Measurements from ENCODE around the gene ABI3.

The ABI3 gene

GRCh38 chr17:49241040-49241439, 30.5 kb downstream of the ABI3 start:
- TF ChIP-seq SIN3A (IDR thresholded peaks at IDR 0.05; ENCODE audit: borderline replicate concordance, insufficient read depth, low read length) (no peak), POLR2AphosphoS5 (IDR thresholded peaks at IDR 0.05; ENCODE audit: low read depth, low read length) (no peak), FOXP2 (optimal IDR thresholded peaks at IDR 0.05; ENCODE audit: borderline replicate concordance, extremely low read depth, extremely low read length, insufficient read depth) (no peak), REST (IDR thresholded peaks at IDR 0.05; ENCODE audit: insufficient read depth in 1 of 2, low read depth in 2 of 2, low read length in 2 of 2) (no peak), TAF1 (IDR thresholded peaks at IDR 0.05; ENCODE audit: borderline replicate concordance, insufficient read depth, low read length) (no peak)

- TF ChIP-seq REST (IDR thresholded peaks at IDR 0.05; ENCODE audit: insufficient read depth in 1 of 2, low read depth in 2 of 2, low read length in 2 of 2) (no peak), FOXP2 (optimal IDR thresholded peaks at IDR 0.05; ENCODE audit: borderline replicate concordance, extremely low read depth, extremely low read length, insufficient read depth) (no peak), TAF1 (IDR thresholded peaks at IDR 0.05; ENCODE audit: borderline replicate concordance, insufficient read depth, low read length) (no peak), SIN3A (IDR thresholded peaks at IDR 0.05; ENCODE audit: borderline replicate concordance, insufficient read depth, low read length) (no peak), POLR2AphosphoS5 (IDR thresholded peaks at IDR 0.05; ENCODE audit: low read depth, low read length) (no peak)
Measured at GRCh38 chr17:49241692-49242397, 31.3 kb downstream of the ABI3 start.

DNA sequence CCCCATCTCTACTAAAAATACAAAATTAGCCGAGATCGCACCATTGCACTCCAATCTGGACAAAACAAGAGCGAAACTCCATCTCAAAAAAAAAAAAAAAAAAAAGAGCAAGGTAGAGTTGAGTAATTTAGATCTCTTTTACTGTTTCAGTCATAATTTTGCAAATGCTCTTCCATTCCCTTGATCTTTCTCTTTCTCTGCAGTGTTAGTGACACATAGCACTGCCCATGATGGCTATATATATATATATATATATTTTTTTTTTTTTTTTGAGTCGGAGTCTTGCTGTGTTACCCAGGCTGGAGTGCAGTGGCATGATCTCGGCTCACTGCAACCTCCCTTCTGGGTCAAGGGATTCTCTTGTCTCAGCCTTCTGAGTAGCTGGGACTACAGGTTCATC, 32.3 kb downstream of the ABI3 start:
- TF ChIP-seq REST (IDR thresholded peaks at IDR 0.05; ENCODE audit: insufficient read depth in 1 of 2, low read depth in 2 of 2, low read length in 2 of 2), result no peak
- TF ChIP-seq SIN3A (IDR thresholded peaks at IDR 0.05; ENCODE audit: borderline replicate concordance, insufficient read depth, low read length), result no peak
- TF ChIP-seq TAF1 (IDR thresholded peaks at IDR 0.05; ENCODE audit: borderline replicate concordance, insufficient read depth, low read length), result no peak
- no peak for TF ChIP-seq FOXP2 (optimal IDR thresholded peaks at IDR 0.05; ENCODE audit: borderline replicate concordance, extremely low read depth, extremely low read length, insufficient read depth)

DNA sequence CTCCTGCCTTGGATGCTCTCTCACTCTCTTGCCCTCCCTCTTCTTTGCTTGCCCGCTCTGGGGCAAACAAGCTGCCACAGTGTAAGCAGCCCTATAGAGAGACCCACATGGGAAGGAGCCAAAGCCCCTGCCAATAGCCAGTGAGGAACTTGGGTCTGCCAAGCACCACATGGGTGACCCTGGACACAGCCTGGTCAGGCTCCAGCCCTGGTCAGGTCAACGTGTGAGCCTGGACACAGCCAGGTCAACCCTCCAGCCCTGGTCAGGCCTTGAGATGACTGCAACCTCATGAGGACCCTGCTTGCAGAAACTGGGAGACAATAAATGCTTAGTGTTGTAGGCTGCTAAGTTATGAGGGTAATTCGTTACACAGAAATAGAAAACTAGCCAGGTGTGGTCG, 34.3 kb downstream of the ABI3 start:
- TF ChIP-seq SIN3A (IDR thresholded peaks at IDR 0.05; ENCODE audit: borderline replicate concordance, insufficient read depth, low read length), result no peak
- no peak for TF ChIP-seq TAF1 (IDR thresholded peaks at IDR 0.05; ENCODE audit: borderline replicate concordance, insufficient read depth, low read length)
- TF ChIP-seq POLR2AphosphoS5 (IDR thresholded peaks at IDR 0.05; ENCODE audit: low read depth, low read length), result no peak
- no peak for TF ChIP-seq REST (IDR thresholded peaks at IDR 0.05; ENCODE audit: insufficient read depth in 1 of 2, low read depth in 2 of 2, low read length in 2 of 2)
- TF ChIP-seq FOXP2 (optimal IDR thresholded peaks at IDR 0.05; ENCODE audit: borderline replicate concordance, extremely low read depth, extremely low read length, insufficient read depth), result no peak
